ENCODE measurements around the gene EPHA10. TPM values are rescaled to one million over a fixed set of nuclear protein-coding genes. Genes with fewer than 3 reads are reported as not detected.

Gene EPHA10
- polyA plus RNA-seq = 1 to 10 TPM; 1.9 to 5.4 (median 3.5) TPM
- long read RNA-seq, donor 1 = 0 reads
- long read RNA-seq, donor 2 = 0 reads
- long read RNA-seq, donor 3 = 0 reads
- long read RNA-seq, donor 4 = 0 reads
- long read RNA-seq, donor 5 = 0 reads
- long read RNA-seq, donor 6 = 0 reads
- long read RNA-seq, donor 7 = 0 reads
- long read RNA-seq, donor 8 = 0 reads
- long read RNA-seq, donor 9 = 0 reads
- long read RNA-seq, donor 10 = 0 reads

DNA sequence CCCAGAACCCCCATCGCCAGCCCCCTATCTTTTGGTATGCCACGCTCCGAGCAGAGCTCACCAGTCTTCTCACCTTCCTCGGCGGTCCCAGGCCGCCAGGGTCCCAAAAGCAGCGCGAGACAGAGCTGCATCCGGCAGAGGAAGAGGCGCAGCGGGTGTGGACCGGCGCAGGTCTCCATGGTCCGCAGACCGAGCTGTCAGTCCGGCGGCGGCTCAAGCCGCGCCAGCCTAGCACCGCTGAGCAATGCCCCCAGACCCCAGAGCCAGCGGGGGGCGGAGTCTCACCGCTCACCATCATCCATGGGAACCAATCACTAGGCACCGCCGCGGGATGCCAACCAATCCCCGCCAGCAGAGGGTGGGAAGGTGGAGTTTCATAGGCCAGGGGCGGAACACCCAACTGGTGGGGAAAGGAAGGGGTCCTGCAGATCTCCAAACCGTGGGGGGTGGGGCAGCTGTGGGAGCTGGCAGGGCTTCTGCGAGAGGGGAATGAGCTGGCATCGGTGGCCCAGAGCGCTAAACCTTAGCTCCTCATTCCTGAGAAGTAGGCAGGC is at the start of gene EPHA10:
TSS of gene EPHA10 (minus strand) at position 233 of the 554 bp plus-strand sequence. CDS start at position 179, 54 bp downstream.
- peaks cover 7 to 54% (median 42%) of the 10 kb centered on the region in 3 donors for H3K27me3 ChIP-seq (ENCODE audit: control insufficient read depth in 3 of 3, insufficient read depth in 3 of 3, low read length in 3 of 3)
- WGBS, 3 donors = 6 to 20% (median 16%) methylated on average over 33 of the region's 33 CpGs
- H3K9me3 ChIP-seq (ENCODE audit: control insufficient read depth in 2 of 2, insufficient read depth in 1 of 2, low read depth in 1 of 2, low read length in 1 of 2) = peaks cover 0 to 2% of the 10 kb centered on the region in 2 donors
- DNase-seq (no peak), FAIRE-seq (no peak)
- H3K27ac ChIP-seq (ENCODE audit: low read depth in 1 of 3, low read length in 2 of 3) = no peak within 1 kb of the TSS
- H3K36me3 ChIP-seq (ENCODE audit: control insufficient read depth in 3 of 3, insufficient read depth in 2 of 3, low read depth in 1 of 3, low read length in 3 of 3) = no peaks in the 10 kb centered on the region
- H3K4me1 ChIP-seq (ENCODE audit: control insufficient read depth in 3 of 3, insufficient read depth in 2 of 3, low read depth in 1 of 3, low read length in 2 of 3) = peaks cover 0 to 2% (median 0%) of the 10 kb centered on the region in 3 donors
- no peak within 1 kb of the TSS for H3K4me3 ChIP-seq (ENCODE audit: low read depth in 1 of 3, low read length in 3 of 3)

DNA sequence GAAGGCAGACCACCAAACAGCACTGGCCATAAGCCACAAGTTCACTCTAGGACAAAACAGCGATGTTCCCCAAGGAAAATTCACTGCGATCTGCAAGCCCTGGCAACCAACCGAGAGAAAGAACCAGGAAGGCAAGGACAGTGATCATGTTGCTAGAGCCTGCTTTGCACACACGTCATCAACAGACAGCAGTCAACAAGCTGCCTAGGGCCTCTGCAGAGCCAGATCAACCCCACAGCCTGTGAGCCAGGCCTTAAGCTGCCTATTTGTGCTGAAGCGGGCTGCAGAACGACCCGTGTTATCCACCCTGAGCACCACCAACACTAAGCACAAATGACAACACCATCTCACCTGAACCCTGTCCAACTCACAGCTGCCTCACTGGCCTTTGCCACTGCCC is 49.3 kb upstream of the EPHA10 start:
- FAIRE-seq = no peak
- H3K4me1 ChIP-seq (ENCODE audit: control insufficient read depth in 3 of 3, insufficient read depth in 2 of 3, low read depth in 1 of 3, low read length in 2 of 3) = peaks cover 0 to 1% (median under 1%) of the 10 kb centered on the region in 3 donors
- H3K27ac ChIP-seq (ENCODE audit: low read depth in 1 of 3, low read length in 2 of 3) = no peak overlapping the region
- no peaks in the 10 kb centered on the region for H3K9me3 ChIP-seq (ENCODE audit: control insufficient read depth in 2 of 2, insufficient read depth in 1 of 2, low read depth in 1 of 2, low read length in 1 of 2)
- H3K27me3 ChIP-seq (ENCODE audit: control insufficient read depth in 3 of 3, insufficient read depth in 3 of 3, low read length in 3 of 3) = no peaks in the 10 kb centered on the region
- peaks cover 8 to 42% (median 13%) of the 10 kb centered on the region in 3 donors for H3K36me3 ChIP-seq (ENCODE audit: control insufficient read depth in 3 of 3, insufficient read depth in 2 of 3, low read depth in 1 of 3, low read length in 3 of 3)
- no peak for DNase-seq
- 93 to 99% (median 97%) methylated on average over 7 of the region's 7 CpGs for WGBS, 3 donors
- no peak overlapping the region for H3K4me3 ChIP-seq (ENCODE audit: low read depth in 1 of 3, low read length in 3 of 3)

DNA sequence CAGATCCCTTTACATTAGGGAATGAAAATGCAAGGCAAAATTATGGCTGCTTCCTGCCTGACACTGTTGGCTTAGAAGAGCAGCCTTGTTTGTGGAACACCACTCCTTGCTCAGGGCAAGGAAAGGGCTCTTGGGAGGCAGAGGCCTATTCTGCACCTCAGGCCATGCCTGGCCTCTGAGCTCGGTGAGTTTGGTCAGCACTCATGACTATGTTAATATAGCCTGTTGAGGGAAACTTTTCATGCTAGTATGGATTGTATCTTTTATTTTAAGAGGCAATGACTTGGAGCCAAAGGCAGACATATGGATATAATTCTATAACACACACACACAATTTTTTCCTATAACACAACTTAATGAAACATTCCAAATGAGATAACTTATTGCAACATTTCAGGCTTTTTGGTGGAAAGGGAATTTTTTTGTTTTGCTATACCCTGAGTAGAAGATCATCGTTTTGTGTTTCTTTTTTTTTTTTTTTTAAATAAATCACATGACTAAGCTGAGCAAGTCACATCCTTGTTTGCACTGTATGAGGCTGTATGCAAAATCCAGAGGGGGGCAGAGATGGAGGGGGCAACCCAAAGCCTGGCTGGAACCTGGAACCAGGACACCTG is 48.7 kb upstream of the EPHA10 start:
- Histone ChIP-seq H3K4me3 (ENCODE audit: low read depth in 1 of 3, low read length in 3 of 3) (no peak overlapping the region), H3K27ac (ENCODE audit: low read depth in 1 of 3, low read length in 2 of 3) (no peak overlapping the region), H3K4me1 (ENCODE audit: control insufficient read depth in 3 of 3, insufficient read depth in 2 of 3, low read depth in 1 of 3, low read length in 2 of 3) (peaks cover 0 to 7% (median 5%) of the 10 kb centered on the region in 3 donors), H3K9me3 (ENCODE audit: control insufficient read depth in 2 of 2, insufficient read depth in 1 of 2, low read depth in 1 of 2, low read length in 1 of 2) (no peaks in the 10 kb centered on the region), H3K27me3 (ENCODE audit: control insufficient read depth in 3 of 3, insufficient read depth in 3 of 3, low read length in 3 of 3) (no peaks in the 10 kb centered on the region), H3K36me3 (ENCODE audit: control insufficient read depth in 3 of 3, insufficient read depth in 2 of 3, low read depth in 1 of 3, low read length in 3 of 3) (peaks cover 8 to 40% (median 8%) of the 10 kb centered on the region in 3 donors)
- no peak for FAIRE-seq
- DNase-seq = no peak
- WGBS, 3 donors = 85 to 90% (median 86%) methylated on average over 2 of the region's 2 CpGs

DNA sequence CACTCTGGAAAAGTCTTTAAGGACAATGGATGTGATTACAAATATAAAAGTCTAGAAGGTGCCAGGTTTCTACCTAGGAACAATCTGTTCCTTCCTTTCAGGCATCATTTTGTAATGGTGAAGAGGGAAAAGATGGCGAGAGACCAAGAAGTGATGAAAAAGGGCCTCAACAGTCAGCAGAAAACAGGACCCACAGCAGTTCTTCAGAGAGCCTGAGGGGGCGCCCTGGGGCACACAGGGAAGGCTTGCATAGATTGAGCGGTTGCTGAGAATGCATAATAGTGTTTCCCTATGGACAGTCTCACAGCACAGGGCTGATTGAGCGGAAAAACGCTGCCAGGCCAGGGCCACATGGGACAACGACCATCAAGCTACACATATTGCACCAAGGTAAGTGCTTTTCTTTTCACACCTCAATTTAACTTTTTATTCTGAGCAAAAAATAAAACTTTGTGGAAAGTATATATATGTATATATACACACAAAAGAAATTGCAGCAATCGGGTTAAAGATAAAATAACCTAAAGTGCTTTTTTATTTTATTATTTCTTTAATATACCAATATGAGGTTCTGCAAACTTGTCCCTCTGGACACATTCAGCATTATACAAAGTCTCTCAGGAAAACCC is 46.2 kb upstream of the EPHA10 start:
- H3K27ac ChIP-seq (ENCODE audit: low read depth in 1 of 3, low read length in 2 of 3) = no peak overlapping the region
- 26 to 36% (median 28%) methylated on average over 7 of the region's 7 CpGs for WGBS, 3 donors
- H3K4me1 ChIP-seq (ENCODE audit: control insufficient read depth in 3 of 3, insufficient read depth in 2 of 3, low read depth in 1 of 3, low read length in 2 of 3) = peaks cover 2 to 7% (median 5%) of the 10 kb centered on the region in 3 donors
- FAIRE-seq (no peak), DNase-seq (peak; percentile 79 to 83)
- peaks cover 4 to 42% (median 5%) of the 10 kb centered on the region in 3 donors for H3K36me3 ChIP-seq (ENCODE audit: control insufficient read depth in 3 of 3, insufficient read depth in 2 of 3, low read depth in 1 of 3, low read length in 3 of 3)
- H3K27me3 ChIP-seq (ENCODE audit: control insufficient read depth in 3 of 3, insufficient read depth in 3 of 3, low read length in 3 of 3) = no peaks in the 10 kb centered on the region
- no peak overlapping the region for H3K4me3 ChIP-seq (ENCODE audit: low read depth in 1 of 3, low read length in 3 of 3)
- H3K9me3 ChIP-seq (ENCODE audit: control insufficient read depth in 2 of 2, insufficient read depth in 1 of 2, low read depth in 1 of 2, low read length in 1 of 2) = no peaks in the 10 kb centered on the region

DNA sequence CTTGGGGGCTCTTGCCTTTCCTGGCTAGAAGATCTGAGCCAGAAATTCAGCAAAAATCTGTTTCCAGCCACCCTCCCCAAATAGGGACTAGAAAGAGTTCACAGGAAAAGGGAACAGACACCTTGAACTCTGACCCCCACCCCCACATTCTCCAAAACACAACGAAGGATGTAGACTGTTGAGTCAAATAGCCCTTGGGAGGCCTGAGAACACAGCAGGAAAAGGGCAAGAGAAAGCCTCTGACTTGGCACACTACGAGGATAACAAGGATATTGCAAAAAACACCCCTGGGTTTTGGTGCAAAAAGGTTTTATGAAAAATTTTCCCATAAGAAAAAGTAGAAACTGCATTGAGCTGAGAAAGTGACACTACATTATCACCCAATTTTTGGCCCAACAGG is 45.0 kb upstream of the EPHA10 start:
- no peak overlapping the region for H3K27ac ChIP-seq (ENCODE audit: low read depth in 1 of 3, low read length in 2 of 3)
- H3K36me3 ChIP-seq (ENCODE audit: control insufficient read depth in 3 of 3, insufficient read depth in 2 of 3, low read depth in 1 of 3, low read length in 3 of 3) = peaks cover 6 to 40% (median 6%) of the 10 kb centered on the region in 3 donors
- H3K4me3 ChIP-seq (ENCODE audit: low read depth in 1 of 3, low read length in 3 of 3) = no peak overlapping the region
- 44 to 58% (median 54%) methylated on average over 2 of the region's 2 CpGs for WGBS, 3 donors
- DNase-seq = no peak
- H3K4me1 ChIP-seq (ENCODE audit: control insufficient read depth in 3 of 3, insufficient read depth in 2 of 3, low read depth in 1 of 3, low read length in 2 of 3) = peaks cover 2 to 7% (median 5%) of the 10 kb centered on the region in 3 donors
- no peak for FAIRE-seq
- no peaks in the 10 kb centered on the region for H3K27me3 ChIP-seq (ENCODE audit: control insufficient read depth in 3 of 3, insufficient read depth in 3 of 3, low read length in 3 of 3)
- H3K9me3 ChIP-seq (ENCODE audit: control insufficient read depth in 2 of 2, insufficient read depth in 1 of 2, low read depth in 1 of 2, low read length in 1 of 2) = no peaks in the 10 kb centered on the region

DNA sequence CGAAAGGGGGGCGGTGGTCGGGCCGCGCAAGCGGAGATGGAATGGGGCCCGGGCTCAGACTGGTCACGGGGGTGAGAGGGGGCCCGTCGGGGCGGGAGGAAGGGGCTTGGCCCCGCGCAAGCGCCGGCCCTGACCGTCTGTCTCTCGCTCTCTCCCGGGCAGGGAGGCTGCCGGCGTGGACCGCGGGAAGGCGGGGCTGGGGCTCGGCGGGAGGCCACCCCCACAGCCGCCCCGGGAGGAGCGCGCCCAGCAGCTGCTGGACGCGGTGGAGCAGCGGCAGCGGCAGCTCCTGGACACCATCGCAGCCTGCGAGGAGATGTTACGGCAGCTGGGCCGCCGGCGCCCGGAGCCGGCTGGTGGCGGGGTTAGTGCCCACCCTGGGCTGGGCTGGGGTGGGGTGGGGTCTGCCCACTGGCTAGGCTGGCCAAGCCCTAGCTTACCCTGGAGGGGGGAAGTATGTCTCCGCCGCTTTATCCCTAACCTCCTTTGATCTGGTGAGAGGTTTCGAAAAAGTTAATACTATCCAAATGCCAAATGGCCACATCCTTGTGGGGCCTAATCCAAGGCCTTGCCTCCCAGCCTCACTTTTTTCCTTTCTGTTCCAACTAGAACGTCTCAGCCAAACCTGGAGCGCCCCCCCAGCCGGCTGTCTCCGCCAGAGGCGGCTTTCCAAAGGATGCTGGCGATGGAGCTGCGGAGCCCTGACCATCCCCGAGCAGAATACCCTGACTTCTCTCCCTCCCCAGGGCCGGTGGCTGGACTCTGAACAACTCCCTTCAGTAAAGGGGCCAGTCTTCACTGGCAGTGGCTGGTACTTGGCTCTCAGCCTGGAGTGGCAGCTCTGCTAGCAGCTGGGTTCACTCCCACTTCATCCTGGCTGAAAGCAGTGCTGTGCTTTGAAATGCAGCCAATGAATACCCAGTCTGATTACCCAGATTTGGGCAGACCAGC is 43.7 kb upstream of the EPHA10 start:
- H3K4me3 ChIP-seq (ENCODE audit: low read depth in 1 of 3, low read length in 3 of 3) = peak overlapping the region; percentile 71 to 86 (median 76)
- peaks cover 2 to 7% (median 5%) of the 10 kb centered on the region in 3 donors for H3K4me1 ChIP-seq (ENCODE audit: control insufficient read depth in 3 of 3, insufficient read depth in 2 of 3, low read depth in 1 of 3, low read length in 2 of 3)
- H3K9me3 ChIP-seq (ENCODE audit: control insufficient read depth in 2 of 2, insufficient read depth in 1 of 2, low read depth in 1 of 2, low read length in 1 of 2) = no peaks in the 10 kb centered on the region
- WGBS, 3 donors = 2 to 7% (median 2%) methylated on average over 41 to 54 of the region's 54 CpGs
- H3K27me3 ChIP-seq (ENCODE audit: control insufficient read depth in 3 of 3, insufficient read depth in 3 of 3, low read length in 3 of 3) = no peaks in the 10 kb centered on the region
- peak overlapping the region; percentile 71 to 98 (median 85) for H3K27ac ChIP-seq (ENCODE audit: low read depth in 1 of 3, low read length in 2 of 3)
- FAIRE-seq = no peak
- peak; percentile 66 to 85 for DNase-seq
- H3K36me3 ChIP-seq (ENCODE audit: control insufficient read depth in 3 of 3, insufficient read depth in 2 of 3, low read depth in 1 of 3, low read length in 3 of 3) = peaks cover 11 to 41% (median 11%) of the 10 kb centered on the region in 3 donors

DNA sequence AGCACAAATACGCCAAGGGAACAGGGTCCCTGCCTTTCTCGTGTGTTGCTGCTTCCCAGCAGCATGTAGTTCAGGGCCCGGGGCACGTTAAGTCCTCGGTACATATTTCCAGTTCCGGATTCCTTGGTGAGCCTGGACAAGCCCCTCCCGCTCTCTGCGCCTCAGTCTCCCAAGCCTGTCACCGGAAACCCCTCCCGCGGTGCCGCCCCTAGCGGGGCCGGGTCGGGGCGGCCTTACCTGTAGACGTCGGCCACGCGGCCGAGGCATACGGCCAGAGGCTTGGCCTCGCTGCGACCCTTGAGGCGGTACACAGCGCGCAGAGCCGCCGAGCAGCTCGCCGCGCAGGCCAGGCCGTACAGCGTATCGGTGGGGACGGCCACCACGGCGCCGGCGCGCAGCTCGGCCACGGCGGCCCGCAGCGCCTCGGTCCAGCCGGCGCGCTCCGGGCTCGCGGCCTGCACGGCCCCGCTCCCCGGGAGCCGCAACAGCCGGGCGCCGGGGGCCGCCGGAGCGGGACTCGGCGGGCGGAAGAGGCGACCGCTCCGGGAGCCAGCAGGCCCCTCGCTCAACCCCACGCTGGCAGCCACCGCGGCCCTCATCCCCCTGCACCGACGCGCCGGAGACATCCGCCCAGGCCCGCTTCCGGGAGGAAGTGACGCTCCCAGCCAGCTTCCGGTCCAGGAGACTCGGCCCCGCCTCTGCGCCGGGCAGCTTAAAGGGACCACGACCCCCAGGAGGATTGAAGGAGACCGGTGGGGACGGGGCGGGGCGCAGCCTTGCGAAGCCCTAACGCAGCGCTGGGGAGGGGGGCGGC is 42.8 kb upstream of the EPHA10 start, which contains the start of the genes C1orf122 and YRDC:
TSS of gene C1orf122 (plus strand) at position 236 of the 814 bp plus-strand sequence. CDS start 615 bp downstream, outside the sequence.
TSS of gene YRDC (minus strand) at position 654 of the 814 bp plus-strand sequence. CDS start at position 626, 28 bp downstream.
- WGBS, 3 donors = 0% methylated on average over 62 to 95 of the region's 95 CpGs
- H3K27ac ChIP-seq (ENCODE audit: low read depth in 1 of 3, low read length in 2 of 3) = peak within 1 kb of the TSS; percentile 71 to 98 (median 85)
- H3K4me3 ChIP-seq (ENCODE audit: low read depth in 1 of 3, low read length in 3 of 3) = peak within 1 kb of the TSS; percentile 71 to 86 (median 76)
- FAIRE-seq (no peak), DNase-seq (peak; percentile 94 to 96)
- no peaks in the 10 kb centered on the region for H3K9me3 ChIP-seq (ENCODE audit: control insufficient read depth in 2 of 2, insufficient read depth in 1 of 2, low read depth in 1 of 2, low read length in 1 of 2)
- peaks cover 15 to 42% (median 17%) of the 10 kb centered on the region in 3 donors for H3K36me3 ChIP-seq (ENCODE audit: control insufficient read depth in 3 of 3, insufficient read depth in 2 of 3, low read depth in 1 of 3, low read length in 3 of 3)
- H3K27me3 ChIP-seq (ENCODE audit: control insufficient read depth in 3 of 3, insufficient read depth in 3 of 3, low read length in 3 of 3) = no peaks in the 10 kb centered on the region
- H3K4me1 ChIP-seq (ENCODE audit: control insufficient read depth in 3 of 3, insufficient read depth in 2 of 3, low read depth in 1 of 3, low read length in 2 of 3) = peaks cover 2 to 7% (median 5%) of the 10 kb centered on the region in 3 donors
